Calu3 (cell line): Measurements from ENCODE around the gene LRMDA. TPM values are rescaled to one million over a fixed set of nuclear protein-coding genes. Genes with fewer than 3 reads are reported as not detected.

Experiments used
- BruUV-seq: library from RNA; stranded (reverse); fragments of 400-500 nt; replicated peaks from 2 replicates; lab custom pipeline; 2021; lab: Mats Ljungman, UMichigan
- CTCF ChIA-PET: fragments of 300-600 bp; sonication (Branson Sonifier 250); formaldehyde crosslinking; loops from one replicate; lab custom pipeline; 2022; ENCODE audit warnings: antibody characterized with exemption; lab: Charles Lee
- DNase-seq: peaks from one replicate; pipeline ENCODE4 v3.0.0; 2022
- H3K27ac Mint-ChIP-seq: one replicate; pipeline ENCODE4 v1.8.0; 2022; ENCODE audit warnings: mixed read lengths; ENCODE audit not compliant: unreplicated experiment
- H3K27me3 Mint-ChIP-seq: one replicate; pipeline ENCODE4 v1.8.0; 2022; ENCODE audit warnings: mixed read lengths; ENCODE audit not compliant: unreplicated experiment
- H3K36me3 Mint-ChIP-seq: one replicate; pipeline ENCODE4 v1.8.0; 2022; ENCODE audit warnings: mild to moderate bottlenecking, moderate library complexity, mixed read lengths; ENCODE audit not compliant: insufficient read depth, unreplicated experiment
- H3K4me1 Mint-ChIP-seq: one replicate; pipeline ENCODE4 v1.8.0; 2022; ENCODE audit warnings: mild to moderate bottlenecking, low read depth, mixed read lengths; ENCODE audit not compliant: unreplicated experiment
- H3K4me3 Mint-ChIP-seq: one replicate; pipeline ENCODE4 v1.8.0; 2022; ENCODE audit warnings: mild to moderate bottlenecking, low read depth, moderate library complexity, mixed read lengths; ENCODE audit not compliant: unreplicated experiment
- H3K9me3 Mint-ChIP-seq: one replicate; pipeline ENCODE4 v1.8.0; 2022; ENCODE audit warnings: low read depth, mixed read lengths; ENCODE audit not compliant: unreplicated experiment
- CTCF ChIP-seq: fragments of 200-600 bp; IDR thresholded peaks from one replicate; pipeline ENCODE4 v1.8.0; 2022; ENCODE audit warnings: antibody characterized with exemption; ENCODE audit not compliant: unreplicated experiment
- intact Hi-C: fragments of 100-400 bp; cut with micrococcal nuclease; formaldehyde crosslinking; loops from one replicate; pipeline ENCODE4 v1.10.0; 2022; ENCODE audit not compliant: unreplicated experiment
- total RNA-seq: library from RNA; stranded (reverse); gene quantifications from 2 replicates; pipeline ENCODE4 v1.2.3, GENCODE V29; 2022

LRMDA gene
- total RNA-seq, 1 experiment from 2014 or later = 7.6 TPM

DNA sequence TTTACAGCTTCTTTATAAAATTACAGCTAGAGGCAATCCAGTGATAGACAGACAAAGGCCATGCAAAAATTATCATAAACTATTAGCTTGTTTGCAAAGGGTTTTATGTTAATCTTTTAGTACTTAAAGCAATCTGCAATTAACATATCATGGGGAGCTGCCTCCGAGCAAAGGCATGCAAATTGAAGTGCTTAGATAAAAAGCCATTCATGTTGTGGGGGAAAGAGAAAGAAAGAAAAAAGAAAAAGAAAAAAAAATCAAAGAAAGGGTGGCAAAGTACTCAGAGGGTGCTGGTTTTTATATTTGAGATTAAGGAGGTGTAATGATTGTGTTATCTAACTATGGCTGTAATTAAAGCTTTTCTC is 799.5 kb downstream of the LRMDA start:
- H3K36me3 Mint-ChIP-seq = no peaks in the 10 kb centered on the region
- no peaks in the 10 kb centered on the region for H3K27me3 Mint-ChIP-seq
- no peaks in the 10 kb centered on the region for H3K4me1 Mint-ChIP-seq

GRCh38 chr10:76231286-76231934 is 800.0 kb downstream of the LRMDA start:
- no peak overlapping the region for H3K27ac Mint-ChIP-seq
- CTCF ChIA-PET = no interaction called here
- H3K4me1 Mint-ChIP-seq = no peaks in the 10 kb centered on the region
- H3K9me3 Mint-ChIP-seq = peaks cover 5% of the 10 kb centered on the region
- H3K4me3 Mint-ChIP-seq = no peak overlapping the region
- no peak for DNase-seq
- H3K36me3 Mint-ChIP-seq = no peaks in the 10 kb centered on the region
- no peaks in the 10 kb centered on the region for H3K27me3 Mint-ChIP-seq
- intact Hi-C loops = no loop called here
- BruUV-seq = no TSS peak
- no peak for TF ChIP-seq CTCF

More for the DNA sequence above, 799.5 kb downstream of the LRMDA start:
- H3K9me3 Mint-ChIP-seq = peaks cover 5% of the 10 kb centered on the region
- no TSS peak for BruUV-seq
- intact Hi-C loops = no loop called here
- no peak overlapping the region for H3K4me3 Mint-ChIP-seq
- no peak for DNase-seq
- no peak for TF ChIP-seq CTCF
- no peak overlapping the region for H3K27ac Mint-ChIP-seq
- CTCF ChIA-PET = no interaction called here

DNA sequence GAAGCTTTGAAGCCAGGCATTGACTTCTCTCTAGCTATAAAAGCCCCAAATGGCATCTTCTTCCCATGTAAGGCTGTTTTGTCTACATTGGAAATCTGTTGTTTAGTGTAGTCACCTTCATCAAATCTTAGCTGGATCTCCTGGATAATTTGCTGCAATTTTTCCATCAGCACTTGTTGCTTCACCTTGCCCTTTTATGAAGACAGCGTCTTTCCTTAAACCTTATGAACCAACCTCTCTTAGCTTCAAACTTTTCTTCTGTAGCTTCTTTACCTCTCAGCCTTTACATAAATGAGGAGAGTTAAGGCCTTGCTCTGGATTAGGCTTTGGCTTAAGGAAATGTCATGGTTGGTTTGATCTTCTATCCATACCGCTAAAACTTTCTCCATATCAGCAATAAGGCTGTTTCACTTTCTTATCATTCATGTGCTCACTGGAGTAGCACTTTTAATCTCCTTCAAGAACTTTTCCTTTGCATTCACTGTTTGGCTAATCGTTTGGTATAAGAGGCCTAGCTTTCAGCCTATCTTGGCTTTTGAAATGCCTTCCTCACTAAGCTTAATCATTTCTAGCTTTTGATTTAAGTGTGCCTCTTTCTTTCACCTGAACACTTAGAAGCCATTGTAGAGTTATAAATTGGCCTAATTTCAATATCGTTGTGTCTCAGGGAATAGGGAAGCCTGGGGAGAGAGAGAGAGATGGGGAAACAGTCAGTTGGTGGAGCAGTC is 803.2 kb downstream of the LRMDA start:
- no TSS peak for BruUV-seq
- CTCF ChIA-PET = interaction anchor here (0.7 kb wide), 1 partner anchor 90 kb away, joined by 3 read pairs; no protein-coding TSS in a partner anchor

GRCh38 chr10:76236356-76236755 is 804.9 kb downstream of the LRMDA start:
- no peaks in the 10 kb centered on the region for H3K27me3 Mint-ChIP-seq
- intact Hi-C loops = no loop called here
- no TSS peak for BruUV-seq

More for the DNA sequence above, 803.2 kb downstream of the LRMDA start:
- TF ChIP-seq CTCF = no peak
- DNase-seq = no peak
- H3K9me3 Mint-ChIP-seq = peaks cover 8% of the 10 kb centered on the region
- H3K4me1 Mint-ChIP-seq = no peaks in the 10 kb centered on the region
- intact Hi-C loops = no loop called here
- no peaks in the 10 kb centered on the region for H3K27me3 Mint-ChIP-seq
- H3K27ac Mint-ChIP-seq = no peak overlapping the region
- H3K36me3 Mint-ChIP-seq = no peaks in the 10 kb centered on the region
- H3K4me3 Mint-ChIP-seq = no peak overlapping the region

More at GRCh38 chr10:76236356-76236755, 804.9 kb downstream of the LRMDA start:
- Mint-ChIP-seq H3K4me3 (no peak overlapping the region), H3K36me3 (no peaks in the 10 kb centered on the region), H3K4me1 (no peaks in the 10 kb centered on the region), H3K9me3 (peaks cover 7% of the 10 kb centered on the region), H3K27ac (no peak overlapping the region)
- no peak for TF ChIP-seq CTCF
- DNase-seq = no peak
- CTCF ChIA-PET = no interaction called here
